ENCODE data around the gene CLBA1. TPM values are rescaled to one million over a fixed set of nuclear protein-coding genes. Genes with fewer than 3 reads are reported as not detected.
A peak's percentile ranks its signal among the peaks of the same experiment; 100 is the strongest.

CLBA1 gene
- total and polyA plus RNA-seq, 9 of the 15 experiments (the other 6 are each of a cell fraction or from before 2014, with no cell fraction given): 0.04 to 3.9 (median 2.6) TPM

- TF ChIP-seq JUND (IDR thresholded peaks at IDR 0.05; ENCODE audit: borderline replicate concordance, low read depth, low read length): 0 out of 2 replicates have a peak, but pooled peaks have one; percentile 27
- TF ChIP-seq JUND (tag; IDR thresholded peaks at IDR 0.05; ENCODE audit: borderline replicate concordance, low read depth, low read length): peak; percentile 36; the same call in 2 of the 3 replicates
- TF ChIP-seq ZBTB40 (IDR thresholded peaks at IDR 0.05): 0 out of 2 replicates have a peak, but pooled peaks have one; percentile 15
- no peak for TF ChIP-seq ZBTB40 (CRISPR knock-in tag; IDR thresholded peaks at IDR 0.05)
- TF ChIP-seq SMARCE1 (IDR thresholded peaks at IDR 0.05): peak; percentile 37; the same call in 1 of the 2 replicates
- TF ChIP-seq SUPT5H (IDR thresholded peaks at IDR 0.05): no peak
- TF ChIP-seq HDAC1 (IDR thresholded peaks at IDR 0.05): peak in 1 of 2 experiments; percentile 36; a peak in 2 of 4 replicates
- TF ChIP-seq ZBTB2 (IDR thresholded peaks at IDR 0.05): 0 out of 2 replicates have a peak, but pooled peaks have one; percentile 23
- TF ChIP-seq SMARCA4 (IDR thresholded peaks at IDR 0.05): 0 out of 2 replicates have a peak, but pooled peaks have one; percentile 14
Observed at GRCh38 chr14:104979758-104980610, 5.6 kb upstream of the CLBA1 start (continued).

All from K562 (cell line).